ENCODE measurements around the gene CENPH.

DNA sequence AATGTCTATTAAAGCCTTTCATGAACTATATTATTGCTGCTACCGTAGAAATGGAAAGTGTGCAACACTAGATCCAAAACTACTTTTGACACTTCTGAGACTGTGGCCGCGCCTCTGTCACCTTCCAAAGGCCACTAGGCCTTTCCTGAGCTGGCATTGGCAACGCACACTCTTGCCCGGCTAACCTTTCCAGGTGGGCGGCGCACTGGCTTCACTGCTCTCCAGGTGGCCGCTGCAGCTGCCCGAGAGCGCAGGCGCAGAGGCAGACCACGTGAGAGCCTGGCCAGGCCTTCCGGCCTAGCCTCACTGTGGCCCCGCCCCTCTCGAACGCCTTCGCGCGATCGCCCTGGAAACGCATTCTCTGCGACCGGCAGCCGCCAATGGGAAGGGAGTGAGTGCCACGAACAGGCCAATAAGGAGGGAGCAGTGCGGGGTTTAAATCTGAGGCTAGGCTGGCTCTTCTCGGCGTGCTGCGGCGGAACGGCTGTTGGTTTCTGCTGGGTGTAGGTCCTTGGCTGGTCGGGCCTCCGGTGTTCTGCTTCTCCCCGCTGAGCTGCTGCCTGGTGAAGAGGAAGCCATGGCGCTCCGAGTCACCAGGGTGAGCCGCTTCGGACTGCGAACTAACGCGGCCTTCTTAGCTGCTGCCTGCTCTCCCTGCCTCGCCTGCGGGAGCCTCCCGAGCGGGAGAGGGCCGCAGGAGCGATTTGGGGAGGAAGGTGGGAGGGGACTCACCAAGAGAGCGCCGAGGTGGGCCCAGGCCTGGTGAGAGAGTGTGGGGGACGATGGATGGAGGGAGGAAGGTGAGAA is 22.5 kb upstream of the CENPH start, which contains the start of gene CCNB1:
- TF ChIP-seq, protein P1, sequence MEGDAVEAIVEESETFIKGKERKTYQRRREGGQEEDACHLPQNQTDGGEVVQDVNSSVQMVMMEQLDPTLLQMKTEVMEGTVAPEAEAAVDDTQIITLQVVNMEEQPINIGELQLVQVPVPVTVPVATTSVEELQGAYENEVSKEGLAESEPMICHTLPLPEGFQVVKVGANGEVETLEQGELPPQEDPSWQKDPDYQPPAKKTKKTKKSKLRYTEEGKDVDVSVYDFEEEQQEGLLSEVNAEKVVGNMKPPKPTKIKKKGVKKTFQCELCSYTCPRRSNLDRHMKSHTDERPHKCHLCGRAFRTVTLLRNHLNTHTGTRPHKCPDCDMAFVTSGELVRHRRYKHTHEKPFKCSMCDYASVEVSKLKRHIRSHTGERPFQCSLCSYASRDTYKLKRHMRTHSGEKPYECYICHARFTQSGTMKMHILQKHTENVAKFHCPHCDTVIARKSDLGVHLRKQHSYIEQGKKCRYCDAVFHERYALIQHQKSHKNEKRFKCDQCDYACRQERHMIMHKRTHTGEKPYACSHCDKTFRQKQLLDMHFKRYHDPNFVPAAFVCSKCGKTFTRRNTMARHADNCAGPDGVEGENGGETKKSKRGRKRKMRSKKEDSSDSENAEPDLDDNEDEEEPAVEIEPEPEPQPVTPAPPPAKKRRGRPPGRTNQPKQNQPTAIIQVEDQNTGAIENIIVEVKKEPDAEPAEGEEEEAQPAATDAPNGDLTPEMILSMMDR (IDR thresholded peaks at IDR 0.05) = peak in 2 of 4 experiments; percentile 8 to 24
- peak in 1 of 2 donors; percentile 27 for TF ChIP-seq POLR2A (IDR thresholded peaks at IDR 0.05)

All from uterus (tissue), 2 donors.